MCF 10A (cell line): Measurements from ENCODE around the gene KCNQ5. TPM values are rescaled to one million over a fixed set of nuclear protein-coding genes. Genes with fewer than 3 reads are reported as not detected.

Source experiments
- BruUV-seq: library from RNA; stranded (reverse); fragments of 400-500 nt; replicated peaks from 2 replicates; lab custom pipeline; 2021; lab: Mats Ljungman, UMichigan
- CTCF ChIA-PET: fragments of 300-600 bp; sonication (Branson Sonifier 250); formaldehyde crosslinking; extraction: SDS; loops from one replicate; lab custom pipeline; 2021; ENCODE audit warnings: antibody characterized with exemption, inconsistent platforms; lab: Yijun Ruan, JAX
- POLR2A ChIA-PET: fragments of 300-600, 350-650 bp; sonication (Branson Sonifier 250); formaldehyde crosslinking; extraction: SDS; loops from one replicate; lab custom pipeline; 2020; ENCODE audit warnings: antibody characterized with exemption, inconsistent platforms; lab: Yijun Ruan, JAX
- DNase-seq: peaks from one replicate; pipeline ENCODE4 v3.0.0-alpha.2; 2018; ENCODE audit not compliant: unreplicated experiment
- H3K27ac Mint-ChIP-seq: one replicate; pipeline ENCODE4 v1.8.0; 2022; ENCODE audit warnings: mild to moderate bottlenecking, low read depth, mixed read lengths; ENCODE audit not compliant: unreplicated experiment
- H3K27me3 Mint-ChIP-seq: one replicate; pipeline ENCODE4 v1.8.0; 2022; ENCODE audit warnings: mixed read lengths; ENCODE audit not compliant: insufficient read depth, unreplicated experiment
- H3K36me3 Mint-ChIP-seq: one replicate; pipeline ENCODE4 v1.8.0; 2022; ENCODE audit warnings: mild to moderate bottlenecking, moderate library complexity, mixed read lengths; ENCODE audit not compliant: insufficient read depth, unreplicated experiment
- H3K4me1 Mint-ChIP-seq: one replicate; pipeline ENCODE4 v1.8.0; 2022; ENCODE audit warnings: mixed read lengths; ENCODE audit not compliant: insufficient read depth, unreplicated experiment
- H3K4me3 Mint-ChIP-seq: one replicate; pipeline ENCODE4 v1.8.0; 2022; ENCODE audit warnings: mild to moderate bottlenecking, moderate library complexity, mixed read lengths; ENCODE audit not compliant: unreplicated experiment
- H3K9me3 Mint-ChIP-seq: one replicate; pipeline ENCODE4 v1.8.0; 2022; ENCODE audit warnings: mixed read lengths; ENCODE audit not compliant: unreplicated experiment
- intact Hi-C: fragments of 100-400 bp; cut with micrococcal nuclease; formaldehyde crosslinking; loops from 2 replicates; pipeline ENCODE4 v1.14.1; 2022
- total RNA-seq: library from RNA; stranded (reverse); gene quantifications from 2 replicates; pipeline ENCODE4 v1.2.3, GENCODE V29; 2022
- TF ChIP-seq, protein P1 (sequence below): fragments of 200-600 bp; IDR thresholded peaks from one replicate; pipeline ENCODE4 v1.8.0; 2022; ENCODE audit warnings: antibody characterized with exemption, mild to moderate bottlenecking; ENCODE audit not compliant: unreplicated experiment

KCNQ5 gene
- total RNA-seq, 1 experiment from 2014 or later: 10.3 TPM

DNA sequence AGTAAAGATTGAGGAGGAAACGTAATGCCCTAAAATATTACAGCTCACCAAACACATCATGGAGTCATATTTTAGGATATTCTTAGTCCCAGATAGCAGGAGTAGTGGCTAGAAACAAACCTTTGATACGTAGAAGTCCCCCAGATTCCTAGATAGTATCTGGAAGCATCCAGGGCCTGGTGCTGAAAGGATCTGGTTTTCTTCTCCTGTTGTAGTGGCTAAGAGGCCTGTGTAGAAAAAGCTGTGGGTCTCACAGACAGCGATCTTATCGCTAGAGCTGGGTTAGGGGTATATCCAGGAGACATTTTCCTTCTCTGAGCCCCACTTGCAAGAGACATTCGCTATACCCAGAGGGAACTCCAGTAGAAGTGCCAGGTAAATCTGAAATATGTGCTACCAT is 139.9 kb downstream of the KCNQ5 start:
- CTCF ChIA-PET: no interaction called here
- no TSS peak for BruUV-seq
- intact Hi-C loops: no loop called here
- Mint-ChIP-seq H3K9me3 (no peaks in the 10 kb centered on the region), H3K36me3 (no peaks in the 10 kb centered on the region), H3K27me3 (no peaks in the 10 kb centered on the region), H3K27ac (no peak overlapping the region), H3K4me1 (peaks cover 12% of the 10 kb centered on the region), H3K4me3 (no peak overlapping the region)
- DNase-seq: no peak
- TF ChIP-seq, protein P1, sequence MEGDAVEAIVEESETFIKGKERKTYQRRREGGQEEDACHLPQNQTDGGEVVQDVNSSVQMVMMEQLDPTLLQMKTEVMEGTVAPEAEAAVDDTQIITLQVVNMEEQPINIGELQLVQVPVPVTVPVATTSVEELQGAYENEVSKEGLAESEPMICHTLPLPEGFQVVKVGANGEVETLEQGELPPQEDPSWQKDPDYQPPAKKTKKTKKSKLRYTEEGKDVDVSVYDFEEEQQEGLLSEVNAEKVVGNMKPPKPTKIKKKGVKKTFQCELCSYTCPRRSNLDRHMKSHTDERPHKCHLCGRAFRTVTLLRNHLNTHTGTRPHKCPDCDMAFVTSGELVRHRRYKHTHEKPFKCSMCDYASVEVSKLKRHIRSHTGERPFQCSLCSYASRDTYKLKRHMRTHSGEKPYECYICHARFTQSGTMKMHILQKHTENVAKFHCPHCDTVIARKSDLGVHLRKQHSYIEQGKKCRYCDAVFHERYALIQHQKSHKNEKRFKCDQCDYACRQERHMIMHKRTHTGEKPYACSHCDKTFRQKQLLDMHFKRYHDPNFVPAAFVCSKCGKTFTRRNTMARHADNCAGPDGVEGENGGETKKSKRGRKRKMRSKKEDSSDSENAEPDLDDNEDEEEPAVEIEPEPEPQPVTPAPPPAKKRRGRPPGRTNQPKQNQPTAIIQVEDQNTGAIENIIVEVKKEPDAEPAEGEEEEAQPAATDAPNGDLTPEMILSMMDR: no peak
- POLR2A ChIA-PET: interaction anchor here (0.8 to 0.9 kb wide), 2 partner anchors 14 to 21 kb away, joined by 3 read pairs; no protein-coding TSS in a partner anchor

GRCh38 chr6:72769459-72770125 is 147.7 kb downstream of the KCNQ5 start:
- Mint-ChIP-seq H3K27me3 (no peaks in the 10 kb centered on the region), H3K9me3 (no peaks in the 10 kb centered on the region), H3K27ac (no peak overlapping the region), H3K4me1 (no peaks in the 10 kb centered on the region), H3K36me3 (no peaks in the 10 kb centered on the region), H3K4me3 (no peak overlapping the region)
- BruUV-seq: no TSS peak
- intact Hi-C loops: no loop called here
- no peak for DNase-seq
- ChIA-PET POLR2A (interaction anchor here (1.2 kb wide), 1 partner anchor 18 kb away, joined by 4 read pairs; no protein-coding TSS in a partner anchor), CTCF (interaction anchor here (0.6 to 1.4 kb wide), 4 partner anchors 17 to 359 kb away, joined by 3 to 6 read pairs (median 4); no protein-coding TSS in a partner anchor)
- TF ChIP-seq, protein P1: no peak

DNA sequence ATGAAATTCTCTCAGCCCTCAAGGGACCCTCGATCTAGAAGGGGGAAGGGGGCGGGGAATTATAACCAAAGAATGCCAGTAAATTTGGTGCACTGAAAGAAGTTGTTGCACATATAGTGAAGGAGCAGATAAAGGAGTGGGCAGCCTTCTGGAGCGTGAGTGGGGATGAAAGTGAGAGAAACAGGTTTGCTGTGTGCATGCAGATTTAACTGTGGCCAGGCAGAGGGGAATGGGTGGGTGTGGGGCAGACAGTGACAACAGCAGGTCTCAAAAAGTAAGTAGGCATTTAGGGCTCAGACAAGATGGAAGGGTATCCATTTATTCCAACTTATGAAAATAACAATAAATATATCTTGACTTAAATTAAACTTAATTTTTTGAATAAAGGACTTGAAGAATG is 149.1 kb downstream of the KCNQ5 start:
- no peaks in the 10 kb centered on the region for H3K27me3 Mint-ChIP-seq
- TF ChIP-seq, protein P1: no peak
- BruUV-seq: no TSS peak
- H3K4me1 Mint-ChIP-seq: no peaks in the 10 kb centered on the region
- no peaks in the 10 kb centered on the region for H3K36me3 Mint-ChIP-seq
- no peaks in the 10 kb centered on the region for H3K9me3 Mint-ChIP-seq
- no peak for DNase-seq
- ChIA-PET POLR2A (no interaction called here), CTCF (no interaction called here)
- intact Hi-C loops: no loop called here
- no peak overlapping the region for H3K4me3 Mint-ChIP-seq
- no peak overlapping the region for H3K27ac Mint-ChIP-seq

GRCh38 chr6:72776456-72776855 is 154.6 kb downstream of the KCNQ5 start:
- Mint-ChIP-seq H3K9me3 (no peaks in the 10 kb centered on the region), H3K27ac (no peak overlapping the region), H3K4me1 (no peaks in the 10 kb centered on the region), H3K27me3 (no peaks in the 10 kb centered on the region), H3K4me3 (no peak overlapping the region), H3K36me3 (no peaks in the 10 kb centered on the region)
- CTCF ChIA-PET: interaction anchor here (1.1 kb wide), 1 partner anchor 196 kb away, joined by 3 read pairs; no protein-coding TSS in a partner anchor
- intact Hi-C loops: no loop called here
- POLR2A ChIA-PET: no interaction called here
- no TSS peak for BruUV-seq
- DNase-seq: no peak
- TF ChIP-seq, protein P1: no peak
